ENCODE data around the gene PFDN2.

PFDN2 gene

DNA sequence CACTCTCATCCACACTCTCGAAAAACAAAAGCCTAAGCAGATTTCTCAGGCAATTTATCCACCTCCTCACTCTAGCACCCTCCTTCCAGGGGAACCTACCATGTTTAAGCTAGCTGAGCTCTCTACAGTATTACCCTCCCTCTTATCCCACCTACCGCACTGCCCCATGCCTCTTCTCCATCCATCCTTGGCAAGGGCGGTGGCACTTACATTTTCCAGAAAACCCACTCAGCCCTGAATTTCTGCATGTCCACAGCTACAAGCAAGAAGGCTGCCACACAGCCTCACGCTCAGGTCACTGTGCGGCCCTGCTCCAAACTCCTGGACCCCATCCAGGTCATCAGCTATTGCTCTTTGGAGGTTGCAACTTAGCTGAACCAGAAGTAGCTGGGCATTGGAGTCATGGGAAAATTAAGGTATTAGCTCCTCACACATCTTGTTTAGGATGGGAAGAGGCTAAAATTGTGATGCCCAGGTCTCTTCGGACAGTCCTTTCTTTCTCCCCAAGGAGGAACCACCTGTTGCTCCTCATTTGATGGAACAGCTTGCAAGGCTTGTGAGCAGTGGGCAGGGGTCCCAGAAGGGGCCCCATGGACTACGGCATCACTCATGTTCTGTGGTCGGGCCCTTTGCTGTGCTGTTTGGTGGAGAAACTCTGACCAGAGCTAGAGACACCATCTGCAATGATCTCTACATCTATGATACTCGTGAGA is 18.6 kb downstream of the PFDN2 start:
- no peak for DNase-seq (ENCODE audit: low read depth)

DNA sequence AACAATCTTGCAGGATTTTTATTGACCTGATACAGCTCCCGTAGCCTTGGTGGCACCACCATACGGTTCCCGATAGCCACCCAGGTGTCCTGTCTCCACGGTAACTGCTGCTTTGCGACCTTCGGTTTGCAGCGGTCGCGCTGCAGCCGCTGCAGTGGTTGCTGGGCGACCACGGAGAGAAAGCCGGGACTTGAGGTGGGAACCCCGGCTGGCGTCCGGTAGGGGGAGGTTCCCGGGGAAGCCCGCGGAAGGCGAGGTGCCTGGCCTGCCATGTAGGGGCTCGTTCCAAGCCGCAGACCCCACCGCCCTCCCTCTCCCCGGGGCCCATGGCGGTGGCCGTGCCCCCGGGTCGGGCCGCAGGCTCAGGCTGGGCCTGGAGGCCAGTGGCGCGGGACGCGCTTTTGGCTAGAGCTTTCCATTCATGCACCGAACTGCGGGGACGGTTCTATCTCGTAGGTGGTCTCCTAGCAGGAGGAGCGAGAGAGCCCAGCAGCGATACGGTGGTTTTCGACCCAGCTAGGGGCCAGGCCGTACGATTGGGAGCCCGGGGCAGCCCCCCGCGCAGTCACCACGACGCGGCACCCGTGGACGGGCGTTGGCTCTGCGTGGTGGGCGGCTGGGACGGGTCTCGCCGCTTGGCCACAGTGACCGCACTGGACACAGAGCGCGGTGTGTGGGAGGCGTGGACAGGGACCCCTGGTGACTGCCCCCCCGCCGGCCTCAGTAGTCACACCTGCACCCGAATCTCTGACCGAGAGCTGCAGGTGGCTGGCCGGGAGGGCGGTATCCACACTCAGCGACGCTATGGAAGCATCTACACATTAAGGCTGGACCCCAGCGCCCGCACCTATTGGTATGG is 19.4 kb downstream of the PFDN2 start, which contains the start of gene KLHDC9:
Gene KLHDC9, plus strand, starts transcription at position 152 of the 859 bp plus-strand sequence. Its CDS starts 175 bp downstream, at position 327.
- peak; percentile 66 for DNase-seq (ENCODE audit: low read depth)

DNA sequence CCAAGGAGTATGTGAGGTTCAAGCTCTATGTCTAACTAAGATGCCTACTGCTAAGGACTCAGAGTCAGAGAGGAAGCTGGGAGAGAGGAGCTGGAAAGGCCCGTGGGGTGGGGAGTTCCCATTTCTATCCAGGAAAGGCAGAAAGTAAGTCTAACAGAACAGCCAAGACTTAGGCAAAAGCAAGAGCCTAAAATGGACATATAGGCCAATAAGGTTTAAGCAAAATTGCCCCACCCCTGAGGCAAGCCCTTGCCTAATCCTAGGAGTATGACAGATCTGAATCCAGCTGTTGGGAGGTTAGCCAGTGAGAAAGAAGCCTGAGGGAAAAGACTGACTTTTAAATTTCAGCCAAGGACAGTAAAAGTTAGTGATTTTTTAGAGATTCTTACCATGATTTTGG is 21.3 kb downstream of the PFDN2 start:
- no peak for DNase-seq (ENCODE audit: low read depth)

DNA sequence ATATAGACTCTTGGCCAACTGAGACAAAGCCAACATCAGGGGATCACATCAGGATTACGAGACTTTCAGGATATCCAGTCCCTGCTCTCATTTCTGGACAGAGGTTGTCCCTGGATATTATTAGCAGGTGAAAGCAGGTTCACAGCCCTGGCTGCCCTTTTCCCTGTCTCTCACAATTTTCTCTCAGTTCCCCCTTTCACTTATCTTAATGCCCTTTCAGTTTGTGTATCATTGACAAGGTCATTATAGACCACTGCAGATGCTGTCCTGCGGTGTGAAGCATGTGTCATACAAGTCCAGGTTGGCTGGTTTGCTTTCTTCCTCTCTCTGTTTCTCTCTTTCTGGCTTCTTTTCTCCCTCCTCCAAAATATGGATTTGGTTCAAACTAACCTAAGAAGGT is 21.8 kb downstream of the PFDN2 start:
- DNase-seq (ENCODE audit: low read depth), result no peak

DNA sequence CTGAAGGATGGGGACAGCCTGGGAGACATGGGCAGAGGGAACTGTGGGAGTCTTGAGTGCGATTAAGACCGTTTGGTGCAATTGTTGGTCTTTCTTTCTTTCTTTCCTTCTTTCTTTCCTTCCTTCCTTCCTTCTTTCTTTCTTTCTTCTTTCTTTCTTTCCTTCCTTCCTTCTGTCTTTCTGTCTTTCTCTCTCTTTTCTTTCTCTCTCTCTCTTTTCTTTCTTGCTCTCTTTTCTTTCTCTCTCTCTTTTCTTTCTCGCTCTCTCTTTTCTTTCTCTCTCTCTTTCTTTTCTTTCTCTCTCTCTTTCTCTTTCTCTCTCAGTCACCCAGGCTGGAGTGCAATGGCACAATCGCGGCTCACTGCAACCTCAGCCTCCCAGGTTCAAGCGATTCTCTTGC is 22.6 kb downstream of the PFDN2 start:
- DNase-seq (ENCODE audit: low read depth), result no peak

DNA sequence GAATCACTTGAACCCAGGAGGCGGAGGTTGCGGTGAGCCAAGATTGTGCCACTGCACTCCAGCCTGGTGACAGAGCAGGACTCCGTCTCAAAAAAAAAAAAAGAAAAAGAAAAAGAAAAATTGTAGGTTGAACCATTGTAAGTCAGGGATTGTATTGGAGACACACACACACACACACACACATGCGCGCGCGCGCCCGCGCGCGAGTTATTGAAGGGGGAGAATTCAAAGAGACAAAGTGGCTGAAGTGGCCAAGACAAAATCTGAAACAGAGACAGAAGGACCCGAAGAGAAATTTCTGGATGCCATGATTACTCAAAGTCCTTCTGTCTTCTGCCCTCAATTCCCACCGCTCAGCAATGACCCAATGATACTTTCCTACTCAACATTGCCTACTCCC is 23.4 kb downstream of the PFDN2 start:
- no peak for DNase-seq (ENCODE audit: low read depth)

DNA sequence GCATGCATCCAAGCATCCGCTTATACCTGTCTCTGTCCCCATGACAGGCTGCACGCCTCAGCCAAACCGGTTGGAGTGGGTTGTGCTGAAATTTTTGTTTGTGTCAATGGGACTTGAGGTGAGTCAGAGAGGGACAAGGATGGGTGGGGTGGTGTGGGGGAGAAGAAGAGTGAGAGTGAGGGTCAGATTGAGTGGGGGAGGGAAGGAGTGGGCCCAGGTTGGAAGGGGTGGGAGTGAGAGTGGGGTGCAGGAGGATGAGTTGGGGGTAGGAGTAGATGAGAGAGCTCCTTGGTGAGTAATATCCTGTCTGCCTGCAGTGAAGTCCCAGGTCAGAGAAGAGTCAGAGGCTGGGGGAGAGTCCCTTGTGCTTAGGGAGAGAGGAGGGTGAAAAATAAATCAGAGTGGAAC is 25.2 kb downstream of the PFDN2 start:
- DNase-seq (ENCODE audit: low read depth), result no peak

DNA sequence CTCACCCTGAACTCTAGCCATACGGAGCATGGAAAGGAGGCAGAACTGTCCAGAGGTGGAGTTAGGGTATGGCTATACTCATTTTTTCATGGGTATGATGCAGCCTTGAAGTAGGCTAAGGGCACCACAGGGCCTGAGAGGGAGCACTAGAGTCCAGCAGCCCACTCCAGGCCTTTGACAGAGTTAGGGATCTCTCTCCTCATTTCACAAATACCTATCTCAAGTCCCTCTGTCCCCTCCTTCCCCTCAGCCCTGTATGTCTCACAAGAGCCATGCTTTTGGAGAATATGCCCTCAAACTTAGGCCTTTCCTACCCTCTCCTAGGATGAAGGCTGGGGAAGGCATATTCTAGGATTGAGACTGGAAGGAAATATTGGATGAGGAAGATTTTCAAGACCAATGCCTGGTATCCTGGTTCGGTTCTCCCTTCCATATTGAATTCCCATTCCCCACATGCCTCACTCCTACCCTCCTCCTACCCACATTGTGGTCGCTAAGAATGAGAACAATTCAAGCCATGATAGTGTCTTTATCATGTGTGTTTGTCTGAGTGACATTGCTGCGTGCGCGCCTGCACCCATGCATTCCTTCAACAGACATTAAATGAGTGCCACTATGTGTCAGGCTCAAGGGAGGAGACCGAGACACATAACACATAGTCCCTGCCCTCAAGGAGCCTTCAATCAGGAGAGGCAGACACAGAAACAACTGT is 25.9 kb downstream of the PFDN2 start:
- DNase-seq (ENCODE audit: low read depth), result no peak

DNA sequence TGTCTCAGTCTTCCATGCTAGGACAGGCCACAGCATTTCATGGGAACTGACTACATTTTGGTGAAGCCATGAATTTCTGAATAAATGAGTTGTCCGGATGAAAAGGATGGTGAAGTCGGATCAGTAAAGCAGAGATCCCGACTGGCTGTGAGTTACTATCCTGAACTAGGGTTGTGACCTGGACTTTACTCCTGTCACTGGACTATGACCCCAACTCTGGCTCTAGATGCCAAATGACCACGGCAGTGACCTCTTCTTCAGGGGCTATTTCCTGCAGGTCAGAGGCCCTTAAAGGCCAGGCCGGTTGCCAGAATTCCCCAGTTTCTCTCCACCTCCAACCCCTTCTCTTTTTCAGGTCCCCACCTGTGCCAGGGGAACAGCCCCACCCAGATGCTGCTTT is 26.7 kb downstream of the PFDN2 start:
- no peak for DNase-seq (ENCODE audit: low read depth)

DNA sequence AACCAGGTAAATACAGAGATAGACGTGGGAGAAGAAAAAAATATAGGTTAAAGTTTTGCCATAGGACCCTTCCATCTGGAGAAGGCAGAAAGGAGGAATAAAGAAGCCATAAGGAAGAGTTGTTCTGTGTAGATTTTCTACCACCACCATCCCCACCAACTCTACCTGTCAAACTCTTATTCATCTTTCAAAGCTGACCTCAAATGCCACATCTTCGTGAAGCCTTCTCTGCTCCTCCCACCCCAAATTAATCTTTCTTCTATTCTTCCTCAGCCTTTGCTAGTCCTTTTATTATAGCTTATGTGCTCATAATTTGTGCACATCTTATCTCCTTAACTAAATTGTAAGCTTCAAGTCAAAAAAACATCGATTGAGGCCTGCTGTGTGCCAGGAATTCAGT is 27.2 kb downstream of the PFDN2 start:
- no peak for DNase-seq (ENCODE audit: low read depth)

DNA sequence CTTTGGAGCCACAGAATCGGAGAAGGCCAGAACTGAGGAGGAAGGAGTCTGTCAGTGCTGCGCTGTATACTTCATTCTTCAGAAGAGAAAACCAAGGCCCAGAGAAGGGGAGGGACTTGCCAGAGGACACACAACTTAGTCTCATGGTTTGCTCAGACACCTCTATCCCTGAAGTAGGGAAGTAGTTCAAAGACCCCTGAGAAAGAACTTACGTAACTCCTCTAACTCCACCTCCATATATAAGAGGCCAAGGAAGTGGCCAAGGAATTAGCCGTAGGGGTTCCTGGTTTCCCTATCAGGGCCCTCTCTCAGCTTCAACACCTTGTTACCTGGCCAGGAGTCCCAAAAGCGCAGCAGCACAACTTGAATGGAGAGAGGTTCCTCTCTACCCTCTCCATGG is 27.9 kb downstream of the PFDN2 start:
- DNase-seq (ENCODE audit: low read depth), result no peak

DNA sequence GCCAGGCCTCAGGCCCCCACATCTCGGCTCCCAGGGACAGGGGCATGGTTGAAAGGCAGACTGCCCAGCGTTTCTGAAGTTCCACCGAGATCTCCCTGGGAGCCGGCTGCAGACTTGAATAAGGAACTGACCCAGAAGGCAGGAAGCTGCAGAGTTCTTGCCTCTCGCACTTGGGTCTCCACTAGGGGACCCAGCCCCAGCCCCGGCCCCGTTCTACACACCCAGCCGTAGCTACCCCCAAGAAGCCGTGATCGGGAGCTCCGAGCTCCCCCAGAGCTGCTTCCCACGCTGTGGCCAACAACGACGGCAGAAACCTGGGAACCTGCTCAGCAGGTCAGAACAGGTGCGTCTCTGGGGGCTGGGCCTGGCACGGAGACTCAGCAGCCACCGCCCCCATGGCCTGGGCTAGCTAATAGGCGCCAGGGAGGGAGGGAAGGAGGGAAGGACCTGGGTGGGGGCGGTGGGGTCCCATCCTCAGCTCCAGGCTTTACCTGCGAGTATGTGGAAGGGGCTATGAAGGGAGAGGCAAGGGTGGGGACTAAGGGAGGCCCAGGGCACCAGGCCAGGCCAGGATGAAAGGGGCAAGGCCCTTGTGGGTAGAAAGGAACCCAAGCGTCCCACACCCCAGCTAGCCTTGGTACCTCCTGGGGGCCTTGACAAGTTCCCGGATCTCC is 28.4 kb downstream of the PFDN2 start, which contains the start of gene NECTIN4:
Gene NECTIN4, minus strand, starts transcription at position 308 of the 674 bp plus-strand sequence. Its CDS starts 262 bp downstream, at position 46.
- no peak for DNase-seq (ENCODE audit: low read depth)

DNA sequence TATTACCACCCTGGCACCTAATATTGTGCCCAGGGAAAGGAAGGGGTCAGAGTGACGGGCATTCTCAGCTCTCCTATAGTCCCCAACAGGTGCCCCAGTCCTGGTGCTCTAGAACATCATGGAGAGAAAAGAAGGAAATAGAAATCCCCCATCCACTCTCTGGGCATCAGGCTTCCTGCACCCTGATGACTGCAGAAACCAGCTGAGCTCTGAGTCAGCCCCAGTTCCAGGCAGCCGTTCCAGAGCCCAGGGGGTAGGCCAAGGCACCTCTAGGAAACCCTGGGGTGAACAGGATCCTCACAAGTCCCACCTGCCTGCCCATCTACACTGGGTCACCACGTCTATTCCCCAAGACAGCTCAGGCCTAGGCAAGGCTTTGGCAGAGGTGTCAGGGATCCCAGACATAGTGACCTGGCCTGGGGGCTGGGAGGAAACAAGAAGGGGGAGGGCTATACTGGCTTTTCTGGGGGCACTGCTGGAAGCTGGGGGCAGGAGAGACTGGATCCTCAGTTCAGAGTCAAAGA is 29.2 kb downstream of the PFDN2 start:
- no peak for DNase-seq (ENCODE audit: low read depth)

DNA sequence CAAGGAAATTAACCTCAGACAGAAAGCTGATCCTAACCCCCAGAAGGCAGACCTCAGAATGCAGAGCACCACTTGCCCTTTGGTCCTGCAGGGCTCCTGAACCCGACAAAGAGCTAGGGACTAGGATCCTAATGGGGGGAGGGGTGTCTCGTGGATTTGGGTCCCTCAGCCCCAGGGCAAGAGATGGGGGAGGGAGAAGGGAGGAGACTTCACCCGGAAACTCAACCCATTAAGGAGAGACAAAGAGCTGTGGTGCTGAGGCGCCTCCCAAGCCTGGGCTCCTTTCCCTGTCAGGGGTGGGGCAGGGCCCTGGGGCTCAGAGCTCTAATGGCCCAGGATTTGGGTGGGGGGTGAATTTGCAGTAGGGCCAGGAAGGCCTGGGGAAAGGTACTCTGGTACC is 31.4 kb downstream of the PFDN2 start:
- no peak for DNase-seq (ENCODE audit: low read depth)

DNA sequence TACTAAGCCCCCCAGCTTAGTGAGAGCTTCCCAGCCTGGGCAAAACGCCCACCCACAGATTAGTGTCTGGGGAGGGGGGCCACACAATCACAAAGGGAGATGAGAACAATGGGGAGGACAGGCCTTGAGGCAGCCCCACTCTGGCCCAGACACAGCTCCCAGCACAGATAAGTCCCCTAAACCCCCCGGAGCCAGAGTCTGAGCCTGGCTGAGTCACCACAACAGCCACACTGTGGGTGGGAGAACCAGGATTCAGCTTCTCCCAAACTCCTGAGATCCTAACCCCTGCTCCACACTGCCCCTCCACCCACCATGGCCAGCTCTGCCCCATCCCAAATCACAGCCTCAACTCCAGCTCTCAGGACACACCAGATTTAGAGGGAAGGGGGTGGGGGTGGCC is 32.7 kb downstream of the PFDN2 start:
- no peak for DNase-seq (ENCODE audit: low read depth)

DNA sequence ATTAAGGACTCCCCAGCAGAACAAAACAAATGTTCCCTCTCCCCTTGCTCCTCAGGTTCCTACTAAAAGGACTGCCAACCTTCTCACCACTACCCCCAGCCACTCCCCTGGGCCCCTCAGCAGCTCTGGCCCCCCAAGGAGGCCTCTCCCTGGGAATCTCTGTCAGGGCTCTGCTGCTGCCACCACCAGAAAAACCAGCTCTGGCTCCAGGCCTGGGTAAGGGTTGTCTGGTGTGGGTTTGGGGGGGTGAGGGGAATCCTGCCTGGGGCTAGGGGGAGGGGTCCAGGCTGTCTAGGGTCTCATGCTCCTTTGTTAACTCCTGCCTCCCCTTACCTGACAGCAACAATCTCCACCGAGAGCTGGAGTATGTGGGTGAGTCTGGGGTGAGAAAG is 33.2 kb downstream of the PFDN2 start:
- DNase-seq (ENCODE audit: low read depth), result no peak

DNA sequence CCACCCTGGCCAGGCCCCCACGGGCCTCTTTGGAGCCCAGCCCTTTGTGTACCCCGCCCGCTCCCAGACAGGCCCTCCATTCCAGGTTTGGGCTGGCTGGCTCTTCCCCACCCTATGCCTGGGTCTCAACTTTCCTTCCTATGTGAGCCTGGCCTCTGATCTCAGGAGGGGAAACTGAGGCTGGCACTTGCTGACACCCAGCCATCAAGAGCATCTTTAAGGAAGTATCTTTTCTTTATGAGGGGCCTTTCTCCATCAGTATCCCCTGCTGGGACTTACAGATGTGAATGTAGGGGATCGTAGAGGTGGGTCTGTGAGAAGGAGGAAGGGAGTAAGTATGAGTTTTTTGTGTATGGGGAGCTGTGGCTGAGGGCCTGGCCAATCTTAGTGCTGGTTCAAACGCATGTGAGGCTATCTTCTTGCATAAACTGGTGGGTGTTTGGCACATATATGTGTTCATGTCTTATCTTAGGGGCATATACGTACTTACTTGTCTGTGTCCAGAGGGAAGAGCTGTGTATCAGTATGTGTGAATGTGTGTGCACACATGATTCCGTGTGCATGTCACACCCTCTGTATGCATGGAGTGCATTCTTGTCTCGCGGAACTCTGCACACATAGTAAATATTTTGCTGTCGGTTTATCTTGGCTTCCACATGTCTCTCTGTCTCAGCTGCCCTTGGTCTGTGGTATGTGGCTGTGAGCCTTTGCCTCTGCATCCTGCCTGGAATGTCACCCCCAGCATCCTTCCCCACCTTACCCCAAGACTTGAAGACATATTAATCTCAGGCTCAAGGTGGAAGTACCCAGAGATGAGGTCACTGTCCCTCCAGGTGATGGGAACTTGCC is 33.9 kb downstream of the PFDN2 start:
- DNase-seq (ENCODE audit: low read depth), result no peak

DNA sequence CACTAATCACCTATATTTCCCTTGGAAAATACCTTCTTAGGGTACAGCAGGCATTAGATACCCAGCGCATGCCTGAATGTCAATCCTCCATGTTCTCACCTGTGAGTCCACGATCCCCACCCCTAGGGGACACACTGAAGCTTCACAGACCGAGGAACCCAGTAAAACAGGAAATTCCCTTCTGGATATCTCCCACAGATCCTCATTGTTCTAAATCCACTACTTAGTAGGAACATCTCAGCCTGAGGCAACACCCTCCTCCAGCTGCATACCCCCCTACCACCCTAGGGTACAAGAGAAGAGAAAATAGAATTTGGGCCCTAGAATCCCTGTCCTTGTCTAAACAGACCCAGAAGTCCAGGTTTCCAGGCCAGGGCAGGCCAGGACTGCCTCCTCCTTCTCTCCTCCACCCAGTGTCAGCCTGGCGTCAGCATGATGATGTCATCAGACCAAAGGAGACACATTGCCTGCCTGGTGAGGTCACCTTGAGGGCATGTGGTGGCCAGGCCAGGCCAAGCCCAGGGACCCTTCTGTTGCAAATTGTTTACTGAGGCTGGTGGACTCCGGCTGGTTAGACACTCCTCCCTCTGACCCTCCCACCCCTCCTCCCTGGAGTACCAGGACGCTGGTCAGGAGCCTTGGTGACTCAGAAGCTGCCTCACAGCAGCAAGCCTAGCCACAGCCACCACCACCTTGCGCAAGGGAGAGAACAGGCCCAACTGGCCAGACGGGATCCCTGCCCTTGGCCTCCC is 34.7 kb downstream of the PFDN2 start:
- DNase-seq (ENCODE audit: low read depth), result no peak

DNA sequence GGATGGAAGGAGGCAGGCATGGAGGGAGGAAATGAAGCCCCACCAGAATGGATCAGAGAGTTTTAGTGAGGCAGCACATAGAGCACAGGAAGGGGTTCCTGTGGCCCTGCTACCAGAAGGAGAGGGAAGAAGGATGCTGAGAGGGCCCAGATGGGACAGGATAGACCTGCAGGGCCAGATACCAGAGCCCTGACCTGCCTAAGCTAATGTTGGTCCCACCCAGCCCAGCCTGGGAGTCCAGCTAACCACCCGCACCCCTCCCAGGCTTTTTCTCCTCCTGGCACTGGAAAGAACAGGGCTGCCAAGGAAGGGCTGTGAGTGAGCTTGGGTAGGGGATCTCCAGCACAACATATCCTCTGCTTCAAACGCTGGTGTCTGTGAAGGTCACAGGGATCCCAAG is 35.4 kb downstream of the PFDN2 start:
- no peak for DNase-seq (ENCODE audit: low read depth)

DNA sequence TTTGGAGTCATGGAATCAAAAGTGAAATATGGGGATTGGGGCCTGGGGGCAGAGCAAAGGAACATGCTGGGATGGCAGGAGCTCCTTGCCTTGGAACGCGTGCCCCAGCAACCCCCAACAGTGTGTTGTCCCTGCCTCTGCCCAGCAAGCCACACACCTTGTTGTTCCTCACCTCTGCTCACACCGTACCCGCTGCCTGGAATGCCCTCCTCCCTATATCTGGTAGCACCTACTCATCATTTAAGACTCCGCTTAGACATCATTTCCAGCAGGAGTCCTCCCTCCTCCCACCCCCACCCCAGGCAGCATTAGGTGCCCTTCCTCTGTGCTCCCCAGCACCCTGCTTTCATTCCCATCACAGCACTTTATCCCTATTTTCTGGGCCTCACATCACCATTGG is 36.3 kb downstream of the PFDN2 start:
- DNase-seq (ENCODE audit: low read depth), result no peak
